Measurements from ENCODE around the gene BOLA3.

DNA sequence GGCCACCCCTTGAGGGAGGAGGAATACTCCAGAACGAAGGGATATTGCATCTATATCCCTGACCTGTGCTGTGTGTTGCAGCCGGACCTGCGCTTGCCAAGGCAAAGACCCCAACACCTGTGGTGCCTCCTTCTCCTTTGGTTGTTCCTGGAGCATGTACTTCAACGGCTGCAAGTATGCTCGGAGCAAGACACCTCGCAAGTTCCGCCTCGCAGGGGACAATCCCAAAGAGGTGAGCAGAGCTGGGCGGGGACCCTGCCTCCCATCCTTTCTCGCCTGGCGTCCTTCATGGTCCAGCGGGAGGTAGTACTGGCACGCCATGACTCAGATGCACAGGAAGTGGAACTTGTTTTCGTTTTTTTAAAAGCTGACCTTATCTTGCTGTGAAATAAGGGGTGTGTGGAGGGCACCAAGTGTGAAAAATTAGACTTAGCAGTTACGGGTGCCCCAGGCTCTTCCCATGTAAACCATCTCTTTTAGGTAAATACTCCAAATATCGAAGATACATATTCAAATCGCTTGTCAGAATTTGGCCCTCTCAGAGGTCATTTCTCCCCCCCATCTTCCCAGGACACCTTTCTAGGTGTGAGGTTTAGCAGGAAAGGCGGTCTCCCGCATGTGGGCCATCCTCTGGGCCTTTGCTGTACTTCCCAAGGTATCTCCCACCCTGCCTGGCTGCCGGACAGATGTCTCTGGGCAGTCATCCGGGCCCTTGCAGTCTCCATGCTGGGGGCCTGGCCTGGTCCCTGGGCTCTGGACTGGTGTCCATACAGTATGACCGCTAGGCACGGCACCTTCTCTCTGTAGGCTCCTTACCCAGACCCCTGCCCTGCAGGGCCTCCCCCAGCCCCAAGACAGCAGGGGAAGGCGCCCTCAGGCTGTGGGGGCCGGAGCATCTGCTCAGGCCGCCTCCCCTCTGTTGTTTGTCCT is 57.6 kb downstream of the BOLA3 start:
- TF ChIP-seq, protein P1, sequence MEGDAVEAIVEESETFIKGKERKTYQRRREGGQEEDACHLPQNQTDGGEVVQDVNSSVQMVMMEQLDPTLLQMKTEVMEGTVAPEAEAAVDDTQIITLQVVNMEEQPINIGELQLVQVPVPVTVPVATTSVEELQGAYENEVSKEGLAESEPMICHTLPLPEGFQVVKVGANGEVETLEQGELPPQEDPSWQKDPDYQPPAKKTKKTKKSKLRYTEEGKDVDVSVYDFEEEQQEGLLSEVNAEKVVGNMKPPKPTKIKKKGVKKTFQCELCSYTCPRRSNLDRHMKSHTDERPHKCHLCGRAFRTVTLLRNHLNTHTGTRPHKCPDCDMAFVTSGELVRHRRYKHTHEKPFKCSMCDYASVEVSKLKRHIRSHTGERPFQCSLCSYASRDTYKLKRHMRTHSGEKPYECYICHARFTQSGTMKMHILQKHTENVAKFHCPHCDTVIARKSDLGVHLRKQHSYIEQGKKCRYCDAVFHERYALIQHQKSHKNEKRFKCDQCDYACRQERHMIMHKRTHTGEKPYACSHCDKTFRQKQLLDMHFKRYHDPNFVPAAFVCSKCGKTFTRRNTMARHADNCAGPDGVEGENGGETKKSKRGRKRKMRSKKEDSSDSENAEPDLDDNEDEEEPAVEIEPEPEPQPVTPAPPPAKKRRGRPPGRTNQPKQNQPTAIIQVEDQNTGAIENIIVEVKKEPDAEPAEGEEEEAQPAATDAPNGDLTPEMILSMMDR (IDR thresholded peaks at IDR 0.05), result no peak
- no peak for TF ChIP-seq POLR2A (IDR thresholded peaks at IDR 0.05)
